ENCODE data around the gene SLC2A6.

Gene SLC2A6

DNA sequence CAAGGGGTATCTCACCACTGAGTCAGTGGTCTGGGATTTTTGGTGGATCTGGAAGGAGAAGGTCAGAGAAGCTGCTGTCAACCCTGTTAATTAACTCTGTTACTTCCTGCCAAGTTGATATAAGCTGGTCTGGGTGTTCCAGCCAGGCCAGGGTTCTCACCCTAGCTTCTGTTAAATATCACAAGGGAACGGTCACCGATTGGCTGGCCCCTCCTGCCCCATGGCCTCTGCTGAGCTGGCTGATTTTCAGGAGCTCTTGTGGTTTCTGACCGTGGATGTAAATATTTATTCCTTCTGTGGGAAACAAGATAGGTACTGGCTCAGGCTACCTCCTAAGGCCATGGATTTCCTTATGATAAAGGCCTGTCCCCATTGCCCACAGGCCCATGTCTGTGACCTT is 55.7 kb downstream of the SLC2A6 start:
- H3K4me2 ChIP-seq = no peak overlapping the region
- TF ChIP-seq, protein P1, sequence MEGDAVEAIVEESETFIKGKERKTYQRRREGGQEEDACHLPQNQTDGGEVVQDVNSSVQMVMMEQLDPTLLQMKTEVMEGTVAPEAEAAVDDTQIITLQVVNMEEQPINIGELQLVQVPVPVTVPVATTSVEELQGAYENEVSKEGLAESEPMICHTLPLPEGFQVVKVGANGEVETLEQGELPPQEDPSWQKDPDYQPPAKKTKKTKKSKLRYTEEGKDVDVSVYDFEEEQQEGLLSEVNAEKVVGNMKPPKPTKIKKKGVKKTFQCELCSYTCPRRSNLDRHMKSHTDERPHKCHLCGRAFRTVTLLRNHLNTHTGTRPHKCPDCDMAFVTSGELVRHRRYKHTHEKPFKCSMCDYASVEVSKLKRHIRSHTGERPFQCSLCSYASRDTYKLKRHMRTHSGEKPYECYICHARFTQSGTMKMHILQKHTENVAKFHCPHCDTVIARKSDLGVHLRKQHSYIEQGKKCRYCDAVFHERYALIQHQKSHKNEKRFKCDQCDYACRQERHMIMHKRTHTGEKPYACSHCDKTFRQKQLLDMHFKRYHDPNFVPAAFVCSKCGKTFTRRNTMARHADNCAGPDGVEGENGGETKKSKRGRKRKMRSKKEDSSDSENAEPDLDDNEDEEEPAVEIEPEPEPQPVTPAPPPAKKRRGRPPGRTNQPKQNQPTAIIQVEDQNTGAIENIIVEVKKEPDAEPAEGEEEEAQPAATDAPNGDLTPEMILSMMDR (conservative IDR thresholded peaks at IDR 0.05; ENCODE audit: low read depth, low read length) = no peak
- no peaks in the 10 kb centered on the region for H3K36me3 ChIP-seq (ENCODE audit: insufficient read depth)
- no peak overlapping the region for H2AFZ ChIP-seq (ENCODE audit: low read depth)
- no peak overlapping the region for H3K27ac ChIP-seq
- peaks cover 6% of the 10 kb centered on the region for H3K4me1 ChIP-seq (ENCODE audit: low read depth, poor library complexity, severe bottlenecking)
- no peak overlapping the region for H3K4me3 ChIP-seq (IDR thresholded peaks at IDR 0.05; ENCODE audit: insufficient read depth, low read depth, low read length)
- peaks cover 67% of the 10 kb centered on the region for H3K27me3 ChIP-seq (ENCODE audit: insufficient read depth, low read depth)
- H3K79me2 ChIP-seq (ENCODE audit: insufficient read depth, low read depth) = no peaks in the 10 kb centered on the region
- no peak overlapping the region for H3K9ac ChIP-seq
- no peaks in the 10 kb centered on the region for H4K20me1 ChIP-seq (ENCODE audit: insufficient read depth)

DNA sequence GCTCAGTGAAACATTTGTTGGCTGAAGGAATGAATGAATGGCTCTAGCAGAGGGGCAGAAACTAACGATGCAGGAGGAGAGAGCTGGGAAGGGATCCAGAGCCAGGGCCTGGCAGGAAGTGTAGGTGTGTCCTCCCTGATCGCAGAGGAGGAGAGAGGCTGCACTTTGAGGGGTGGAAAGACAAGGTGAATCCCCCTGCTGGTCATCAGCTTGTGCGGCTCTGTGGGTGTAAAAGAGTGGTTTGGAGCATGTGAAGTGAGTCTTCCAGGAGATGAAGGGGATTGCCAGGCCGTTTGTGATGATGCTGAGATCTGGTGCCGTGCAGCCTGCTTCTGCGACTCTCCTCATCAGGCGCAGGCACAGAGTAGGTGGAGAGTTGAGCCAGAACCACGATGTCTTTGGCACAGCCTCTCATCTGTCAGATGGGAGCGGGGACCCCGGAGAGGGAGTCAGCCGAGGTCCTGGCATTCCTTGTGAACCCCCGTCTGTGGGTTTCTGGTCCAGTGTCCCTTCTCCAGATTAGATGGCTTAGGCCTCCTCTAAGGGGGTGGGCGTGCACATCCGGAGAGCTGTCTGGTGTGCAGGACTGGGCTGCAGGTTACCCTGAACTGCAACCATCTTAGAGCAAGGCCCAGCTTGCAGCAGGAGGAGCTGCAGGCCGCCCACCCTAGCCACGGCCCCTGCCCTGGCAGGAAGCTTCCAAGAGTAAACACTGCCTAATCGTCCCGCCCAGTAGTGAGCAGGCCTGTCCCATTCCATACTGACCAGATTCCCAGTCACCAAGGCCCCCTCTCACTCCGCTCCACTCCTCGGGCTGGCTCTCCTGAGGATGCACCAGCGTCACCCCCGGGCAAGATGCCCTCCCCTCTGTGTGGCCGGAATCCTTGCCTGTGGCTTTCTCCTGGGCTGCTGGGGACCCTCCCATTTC is 57.0 kb downstream of the SLC2A6 start, which contains the start of gene ADAMTS13:
TSS of gene ADAMTS13 (plus strand) at position 753 of the 928 bp plus-strand sequence. CDS start at position 830, 77 bp downstream.
- Histone ChIP-seq H3K79me2 (ENCODE audit: insufficient read depth, low read depth) (peaks cover 7% of the 10 kb centered on the region; the same call in 1 of the 2 replicates), H3K36me3 (ENCODE audit: insufficient read depth) (no peaks in the 10 kb centered on the region), H2AFZ (ENCODE audit: low read depth) (no peak within 1 kb of the TSS), H3K4me2 (no peak within 1 kb of the TSS), H3K27ac (no peak within 1 kb of the TSS), H3K4me1 (ENCODE audit: low read depth, poor library complexity, severe bottlenecking) (peaks cover 6% of the 10 kb centered on the region), H3K27me3 (ENCODE audit: insufficient read depth, low read depth) (peaks cover 54% of the 10 kb centered on the region), H4K20me1 (ENCODE audit: insufficient read depth) (no peaks in the 10 kb centered on the region), H3K4me3 (IDR thresholded peaks at IDR 0.05; ENCODE audit: insufficient read depth, low read depth, low read length) (no peak within 1 kb of the TSS), H3K9ac (no peak within 1 kb of the TSS)
- TF ChIP-seq, protein P1 (conservative IDR thresholded peaks at IDR 0.05; ENCODE audit: low read depth, low read length) = no peak

Data from KMS-11 (cell line).